Measurements from ENCODE around the gene GPRC5B.

DNA sequence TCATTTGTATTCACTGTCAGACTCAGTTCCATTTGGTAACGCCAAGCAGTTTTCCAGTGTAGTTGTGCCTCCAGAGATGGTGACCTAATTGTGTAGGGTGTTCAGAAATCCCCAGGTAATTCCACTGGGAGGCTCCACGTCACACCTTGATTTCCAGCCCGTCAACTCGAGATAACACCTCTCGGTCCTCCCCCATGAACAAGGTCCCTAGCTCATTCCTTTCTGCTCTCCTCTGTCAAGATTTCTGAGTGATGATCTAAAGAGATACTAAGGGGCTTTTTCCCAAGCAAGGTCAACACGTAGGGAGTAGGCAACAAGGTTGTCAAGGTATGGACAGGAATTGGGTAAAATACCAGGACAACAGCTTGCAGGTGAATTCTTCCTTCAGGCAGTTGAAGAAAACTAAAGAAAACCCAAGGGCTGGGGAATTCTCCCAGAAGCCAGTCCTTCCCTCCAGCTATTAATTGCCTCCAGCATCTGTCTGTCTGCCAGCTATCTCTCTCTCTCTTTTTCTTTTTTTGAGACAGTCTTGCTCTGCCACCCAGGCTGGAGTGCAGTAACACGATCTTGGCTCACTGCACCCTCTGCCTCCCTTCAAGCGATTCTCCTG is 31.4 kb downstream of the GPRC5B start:
- no peak for TF ChIP-seq POLR2A (IDR thresholded peaks at IDR 0.05; ENCODE audit: low read depth)
- TF ChIP-seq, protein P1, sequence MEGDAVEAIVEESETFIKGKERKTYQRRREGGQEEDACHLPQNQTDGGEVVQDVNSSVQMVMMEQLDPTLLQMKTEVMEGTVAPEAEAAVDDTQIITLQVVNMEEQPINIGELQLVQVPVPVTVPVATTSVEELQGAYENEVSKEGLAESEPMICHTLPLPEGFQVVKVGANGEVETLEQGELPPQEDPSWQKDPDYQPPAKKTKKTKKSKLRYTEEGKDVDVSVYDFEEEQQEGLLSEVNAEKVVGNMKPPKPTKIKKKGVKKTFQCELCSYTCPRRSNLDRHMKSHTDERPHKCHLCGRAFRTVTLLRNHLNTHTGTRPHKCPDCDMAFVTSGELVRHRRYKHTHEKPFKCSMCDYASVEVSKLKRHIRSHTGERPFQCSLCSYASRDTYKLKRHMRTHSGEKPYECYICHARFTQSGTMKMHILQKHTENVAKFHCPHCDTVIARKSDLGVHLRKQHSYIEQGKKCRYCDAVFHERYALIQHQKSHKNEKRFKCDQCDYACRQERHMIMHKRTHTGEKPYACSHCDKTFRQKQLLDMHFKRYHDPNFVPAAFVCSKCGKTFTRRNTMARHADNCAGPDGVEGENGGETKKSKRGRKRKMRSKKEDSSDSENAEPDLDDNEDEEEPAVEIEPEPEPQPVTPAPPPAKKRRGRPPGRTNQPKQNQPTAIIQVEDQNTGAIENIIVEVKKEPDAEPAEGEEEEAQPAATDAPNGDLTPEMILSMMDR (IDR thresholded peaks at IDR 0.05): no peak
